ENCODE data around the gene FAM171A1.

DNA sequence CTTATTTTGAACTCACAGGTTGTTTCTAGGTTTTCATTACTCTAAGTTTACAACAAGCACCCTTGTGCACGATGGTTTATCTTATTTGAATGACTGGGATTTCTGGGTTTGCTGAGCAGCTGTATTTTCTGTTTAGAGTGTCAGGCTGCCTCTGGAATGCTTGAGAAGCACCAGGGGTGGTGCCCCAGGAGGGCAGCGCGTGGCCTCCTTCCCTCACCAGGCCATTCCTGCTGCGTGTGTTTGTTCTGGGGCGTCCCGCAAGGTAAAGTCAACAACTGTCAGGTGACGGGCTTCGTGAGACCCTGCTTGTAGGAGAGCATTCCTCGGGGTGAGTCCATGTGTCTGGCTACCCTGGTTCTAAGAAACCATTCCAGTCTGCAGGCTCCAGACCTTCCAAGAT is 54.9 kb downstream of the FAM171A1 start:
- TF ChIP-seq, protein P1, sequence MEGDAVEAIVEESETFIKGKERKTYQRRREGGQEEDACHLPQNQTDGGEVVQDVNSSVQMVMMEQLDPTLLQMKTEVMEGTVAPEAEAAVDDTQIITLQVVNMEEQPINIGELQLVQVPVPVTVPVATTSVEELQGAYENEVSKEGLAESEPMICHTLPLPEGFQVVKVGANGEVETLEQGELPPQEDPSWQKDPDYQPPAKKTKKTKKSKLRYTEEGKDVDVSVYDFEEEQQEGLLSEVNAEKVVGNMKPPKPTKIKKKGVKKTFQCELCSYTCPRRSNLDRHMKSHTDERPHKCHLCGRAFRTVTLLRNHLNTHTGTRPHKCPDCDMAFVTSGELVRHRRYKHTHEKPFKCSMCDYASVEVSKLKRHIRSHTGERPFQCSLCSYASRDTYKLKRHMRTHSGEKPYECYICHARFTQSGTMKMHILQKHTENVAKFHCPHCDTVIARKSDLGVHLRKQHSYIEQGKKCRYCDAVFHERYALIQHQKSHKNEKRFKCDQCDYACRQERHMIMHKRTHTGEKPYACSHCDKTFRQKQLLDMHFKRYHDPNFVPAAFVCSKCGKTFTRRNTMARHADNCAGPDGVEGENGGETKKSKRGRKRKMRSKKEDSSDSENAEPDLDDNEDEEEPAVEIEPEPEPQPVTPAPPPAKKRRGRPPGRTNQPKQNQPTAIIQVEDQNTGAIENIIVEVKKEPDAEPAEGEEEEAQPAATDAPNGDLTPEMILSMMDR (conservative IDR thresholded peaks at IDR 0.05 in 1 of 2, IDR thresholded peaks at IDR 0.05 in 1 of 2; ENCODE audit: extremely low read depth in 1 of 2, insufficient read depth in 1 of 2, low read depth in 1 of 2, low read length in 2 of 2) = no peak
- no peak for TF ChIP-seq EZH2 (IDR thresholded peaks at IDR 0.05; ENCODE audit: borderline replicate concordance, low read length)
